ENCODE data around the gene B3GNT4. TPM values are rescaled to one million over a fixed set of nuclear protein-coding genes. Genes with fewer than 3 reads are reported as not detected.

B3GNT4 gene
- 0.15 TPM in 1 of 2 replicates, not detected in the other for total RNA-seq

DNA sequence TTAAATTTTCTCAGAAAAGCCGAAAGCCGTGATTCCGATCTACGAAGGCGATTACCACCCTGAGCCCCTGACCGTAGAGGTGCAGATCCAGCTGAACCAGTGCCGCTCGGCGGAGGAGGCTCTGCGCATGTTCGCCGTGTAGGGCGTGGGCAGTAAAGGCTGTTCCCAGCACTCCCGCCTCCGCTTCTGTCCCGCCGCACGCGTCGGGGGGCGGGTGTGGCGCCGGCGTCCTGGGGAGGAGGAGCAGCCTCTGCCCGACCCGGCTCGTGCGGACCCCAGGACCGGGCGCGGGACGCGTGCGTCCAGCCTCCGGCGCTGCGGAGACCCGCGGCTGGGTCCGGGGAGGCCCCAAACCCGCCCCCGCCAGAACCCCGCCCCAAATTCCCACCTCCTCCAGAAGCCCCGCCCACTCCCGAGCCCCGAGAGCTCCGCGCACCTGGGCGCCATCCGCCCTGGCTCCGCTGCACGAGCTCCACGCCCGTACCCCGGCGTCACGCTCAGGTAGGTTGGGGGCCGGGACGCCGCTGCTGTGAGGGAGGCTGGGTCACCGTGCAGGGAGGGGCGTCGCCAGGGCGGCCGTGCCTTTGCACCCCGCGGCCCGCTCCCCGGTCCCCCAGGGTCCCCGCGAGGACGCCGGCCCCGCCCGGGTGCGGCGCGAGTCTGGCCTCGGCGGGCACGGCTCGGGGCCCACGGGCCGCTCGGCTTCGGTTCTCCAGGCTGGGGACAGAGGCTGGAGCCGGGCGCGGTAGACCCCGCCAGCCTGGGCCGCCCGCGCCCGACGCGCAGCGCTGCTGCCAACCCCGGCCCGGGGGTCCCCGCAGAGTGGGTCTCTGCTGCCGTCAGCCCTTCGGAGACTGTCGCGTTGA lies at the start of gene B3GNT4:
TSS of gene B3GNT4 (plus strand) at position 409 of the 866 bp plus-strand sequence. CDS start 910 bp downstream, outside the sequence.

DNA sequence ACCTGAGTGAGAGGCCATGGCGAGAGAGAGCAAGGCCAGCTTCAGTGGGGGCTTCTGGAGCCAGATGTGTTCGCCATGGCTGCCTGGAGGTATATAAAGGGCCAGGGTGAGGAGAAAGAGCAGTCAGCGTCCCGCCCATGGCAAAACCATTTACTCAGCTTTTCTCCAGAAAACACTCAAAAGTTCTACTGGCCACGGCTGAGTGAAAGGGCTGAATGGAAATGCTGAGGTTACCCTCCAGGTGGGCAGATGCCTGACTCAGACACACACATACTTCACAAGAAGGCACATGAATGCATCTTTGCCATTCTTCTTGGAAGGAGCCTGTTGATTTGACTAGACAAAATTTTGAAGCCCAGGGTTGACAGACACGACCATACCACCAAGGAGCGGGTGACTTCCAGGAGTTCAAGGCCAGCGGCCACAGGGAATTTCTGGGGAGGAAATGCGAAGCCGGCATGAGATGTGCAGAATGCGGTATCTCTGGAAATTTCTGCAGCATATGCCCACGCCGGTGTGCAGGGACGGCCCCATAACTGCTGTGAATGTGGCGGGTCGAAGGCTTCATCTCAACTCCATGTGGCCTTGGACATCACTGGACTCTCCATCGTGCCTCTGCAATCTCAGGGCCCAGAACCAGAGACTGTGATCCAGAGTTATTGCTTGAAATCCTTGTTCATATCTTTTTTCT lies 29.2 kb upstream of the B3GNT4 start, which contains the start of gene IL31:
TSS of gene IL31 (minus strand) at position 67 of the 691 bp plus-strand sequence. CDS start at position 18, 49 bp downstream.

GRCh38 chr12:122182887-122183587 lies 20.5 kb upstream of the B3GNT4 start, which contains the start of gene LRRC43:
Gene LRRC43, plus strand, starts transcription at chr12:122183123. Its CDS starts 22 bp downstream, at chr12:122183145.

DNA sequence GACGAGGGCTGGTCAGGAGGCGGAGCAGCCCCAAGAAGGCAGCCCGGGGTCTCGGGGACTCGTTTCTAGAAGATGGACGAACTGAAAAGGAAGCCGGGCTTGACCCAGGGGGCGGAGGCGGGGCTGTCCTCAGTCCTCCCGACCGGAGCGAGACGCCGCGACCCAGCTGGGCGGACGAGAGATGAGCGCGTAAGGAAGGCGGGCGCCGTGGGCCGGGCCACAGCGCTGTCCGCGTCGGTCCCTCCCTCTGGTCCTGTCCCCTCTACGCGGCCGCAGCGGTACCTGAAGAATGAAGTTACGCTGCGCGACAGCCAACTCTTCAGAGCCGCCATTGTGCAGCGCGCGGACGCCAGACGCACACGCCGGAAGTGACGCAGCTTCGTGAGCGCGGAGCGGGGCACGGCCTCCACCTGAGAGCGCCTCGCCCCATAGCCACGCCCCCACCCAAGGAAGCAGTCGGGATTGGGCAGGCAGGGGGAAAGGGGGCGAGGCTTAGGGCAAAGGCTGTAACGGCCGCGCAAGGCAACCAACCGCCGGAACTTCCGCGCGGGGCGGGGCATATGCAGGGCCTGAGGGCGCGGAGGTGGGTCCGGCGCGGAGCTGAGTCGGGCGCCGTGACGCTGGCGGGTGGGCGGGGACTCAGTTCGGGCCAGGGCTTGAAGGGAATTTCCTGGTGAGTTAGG lies 22.3 kb downstream of the B3GNT4 start, which contains the start of gene DIABLO:
TSS of gene DIABLO (minus strand) at position 370 of the 683 bp plus-strand sequence. CDS start at position 332, 38 bp downstream.

Other genes starting within 250 kb of the B3GNT4 start
- gene BCL7A, start 181.8 kb upstream of the B3GNT4 start, total RNA-seq: 2.0 and 2.6 TPM in 2 replicates
- 21.6 and 25.1 TPM in 2 replicates for gene MLXIP, start 125.0 kb upstream of the B3GNT4 start, total RNA-seq
- gene IL31, start 29.5 kb upstream of the B3GNT4 start, total RNA-seq: not detected in 2 replicates
- gene LRRC43, start 20.6 kb upstream of the B3GNT4 start, total RNA-seq: 1.2 and 1.8 TPM in 2 replicates
- 58.8 and 71.9 TPM in 2 replicates for gene DIABLO, start 22.3 kb downstream of the B3GNT4 start, total RNA-seq
- 12.0 and 13.2 TPM in 2 replicates for gene VPS33A, start 62.8 kb downstream of the B3GNT4 start, total RNA-seq
- gene CLIP1, start 219.0 kb downstream of the B3GNT4 start, total RNA-seq: 21.5 and 28.3 TPM in 2 replicates

Measured in cardiac ventricle fibroblast (primary cell).